Measurements from ENCODE around the gene RBBP7. TPM values are rescaled to one million over a fixed set of nuclear protein-coding genes. Genes with fewer than 3 reads are reported as not detected.

RBBP7 gene
- total RNA-seq, 1 experiment from 2014 or later = 197 TPM

GRCh38 chrX:16916561-16916960, 46.4 kb upstream of the RBBP7 start:
- Histone ChIP-seq H3K4me1 (replicated peaks; ENCODE audit: insufficient read depth) (no peaks in the 10 kb centered on the region), H3K27me3 (ENCODE audit: insufficient read depth, low read depth) (no peaks in the 10 kb centered on the region), H3K9me2 (ENCODE audit: insufficient read depth) (no peaks in the 10 kb centered on the region), H3K79me2 (ENCODE audit: low read depth) (no peaks in the 10 kb centered on the region), H4K20me1 (ENCODE audit: insufficient read depth) (no peaks in the 10 kb centered on the region), H3K9me3 (ENCODE audit: insufficient read depth, low read depth) (no peaks in the 10 kb centered on the region), H3K36me3 (ENCODE audit: low read depth) (no peaks in the 10 kb centered on the region), H3F3A (ENCODE audit: insufficient read depth, low read depth) (no peaks in the 10 kb centered on the region), H2AFZ (no peak overlapping the region), H3K27ac (no peak overlapping the region), H3K4me3 (no peak overlapping the region), H3K4me2 (no peak overlapping the region)
- intact Hi-C loops (cut with micrococcal nuclease; ENCODE audit: unreplicated experiment) = no loop called here
- ChIA-PET CTCF (no interaction called here), POLR2A (ENCODE audit: unreplicated experiment) (no interaction called here)
- no peak for DNase-seq
- BruUV-seq (replicated peaks) = no TSS peak
- TF ChIP-seq CTCF (conservative IDR thresholded peaks at IDR 0.05) (no peak), EZH2 (IDR thresholded peaks at IDR 0.05; ENCODE audit: low read depth) (no peak)

- Histone ChIP-seq H3K9me2 (ENCODE audit: insufficient read depth) (no peaks in the 10 kb centered on the region), H3K9me3 (ENCODE audit: insufficient read depth, low read depth) (no peaks in the 10 kb centered on the region), H4K20me1 (ENCODE audit: insufficient read depth) (no peaks in the 10 kb centered on the region), H3K36me3 (ENCODE audit: low read depth) (no peaks in the 10 kb centered on the region), H3K4me3 (no peak overlapping the region), H3K79me2 (ENCODE audit: low read depth) (no peaks in the 10 kb centered on the region), H3K4me2 (no peak overlapping the region), H2AFZ (no peak overlapping the region), H3K27me3 (ENCODE audit: insufficient read depth, low read depth) (no peaks in the 10 kb centered on the region), H3K4me1 (replicated peaks; ENCODE audit: insufficient read depth) (no peaks in the 10 kb centered on the region), H3F3A (ENCODE audit: insufficient read depth, low read depth) (no peaks in the 10 kb centered on the region), H3K27ac (no peak overlapping the region)
- BruUV-seq (replicated peaks) = no TSS peak
- TF ChIP-seq EZH2 (IDR thresholded peaks at IDR 0.05; ENCODE audit: low read depth) (no peak), CTCF (conservative IDR thresholded peaks at IDR 0.05) (no peak)
- intact Hi-C loops (cut with micrococcal nuclease; ENCODE audit: unreplicated experiment) = no loop called here
- POLR2A ChIA-PET (ENCODE audit: unreplicated experiment) = no interaction called here
- CTCF ChIA-PET = no interaction called here
- DNase-seq = no peak
These were observed 43.9 kb upstream of the RBBP7 start for GRCh38 chrX:16914058-16914457.

- Histone ChIP-seq H4K20me1 (ENCODE audit: insufficient read depth) (no peaks in the 10 kb centered on the region), H3K36me3 (ENCODE audit: low read depth) (no peaks in the 10 kb centered on the region), H3K9me3 (ENCODE audit: insufficient read depth, low read depth) (no peaks in the 10 kb centered on the region), H3K9me2 (ENCODE audit: insufficient read depth) (no peaks in the 10 kb centered on the region), H2AFZ (no peak overlapping the region), H3K27me3 (ENCODE audit: insufficient read depth, low read depth) (no peaks in the 10 kb centered on the region), H3K79me2 (ENCODE audit: low read depth) (no peaks in the 10 kb centered on the region), H3K4me2 (no peak overlapping the region), H3K4me1 (replicated peaks; ENCODE audit: insufficient read depth) (no peaks in the 10 kb centered on the region), H3K27ac (no peak overlapping the region), H3K4me3 (no peak overlapping the region), H3F3A (ENCODE audit: insufficient read depth, low read depth) (no peaks in the 10 kb centered on the region)
- ChIA-PET CTCF (no interaction called here), POLR2A (ENCODE audit: unreplicated experiment) (no interaction called here)
- intact Hi-C loops (cut with micrococcal nuclease; ENCODE audit: unreplicated experiment) = no loop called here
- no TSS peak for BruUV-seq (replicated peaks)
- no peak for DNase-seq
- TF ChIP-seq CTCF (conservative IDR thresholded peaks at IDR 0.05) = no peak
- no peak for TF ChIP-seq EZH2 (IDR thresholded peaks at IDR 0.05; ENCODE audit: low read depth)
These were observed 40.2 kb upstream of the RBBP7 start for GRCh38 chrX:16910376-16910775.
